ENCODE measurements around the gene GALNT15. TPM values are rescaled to one million over a fixed set of nuclear protein-coding genes. Genes with fewer than 3 reads are reported as not detected.

The GALNT15 gene
- polyA plus RNA-seq, 1 of the 3 experiments (the other 2 are of a cell fraction), result 4.7 TPM

- no peak overlapping the region for H3K9ac ChIP-seq
- no peaks in the 10 kb centered on the region for H3K9me3 ChIP-seq
- peaks cover 5% of the 10 kb centered on the region for H3F3A ChIP-seq (replicated peaks; ENCODE audit: insufficient read depth)
- no peak overlapping the region for H2AFZ ChIP-seq (ENCODE audit: low read depth)
- peaks cover 10% of the 10 kb centered on the region for H3K79me2 ChIP-seq (ENCODE audit: insufficient read depth)
- peaks cover 0 to under 1% of the 10 kb centered on the region in 2 experiments; a peak in 1 of 4 replicates for H3K4me1 ChIP-seq (ENCODE audit: control insufficient read depth in 1 of 2, insufficient read depth in 2 of 2, low read depth in 1 of 2, low read length in 1 of 2)
- no peak overlapping the region for H3K4me2 ChIP-seq
- no peaks in the 10 kb centered on the region for H3K9me2 ChIP-seq
- H4K20me1 ChIP-seq (ENCODE audit: insufficient read depth), result no peaks in the 10 kb centered on the region
- peaks cover 10 to 55% of the 10 kb centered on the region in 2 experiments for H3K36me3 ChIP-seq (replicated peaks in 1 of 2; ENCODE audit: control insufficient read depth in 1 of 2, insufficient read depth in 2 of 2, low read length in 1 of 2)
- no peak for DNase-seq
- no peak for TF ChIP-seq RFX5 (IDR thresholded peaks at IDR 0.05; ENCODE audit: low read length)
- TF ChIP-seq EP300 (IDR thresholded peaks at IDR 0.05; ENCODE audit: borderline replicate concordance in 1 of 2, low read depth in 1 of 2, low read length in 1 of 2), result no peak
- no peak for TF ChIP-seq RXRA (IDR thresholded peaks at IDR 0.05; ENCODE audit: borderline replicate concordance, low read depth)
- no peak for TF ChIP-seq FOXM1 (IDR thresholded peaks at IDR 0.05; ENCODE audit: low read depth)
- no peak for TF ChIP-seq NFIC (IDR thresholded peaks at IDR 0.05; ENCODE audit: borderline replicate concordance)
- no peak for TF ChIP-seq MAX (IDR thresholded peaks at IDR 0.05; ENCODE audit: low read depth)
- no peak for TF ChIP-seq CHD2 (IDR thresholded peaks at IDR 0.05; ENCODE audit: low read length, partially characterized antibody)
- TF ChIP-seq FOXJ3 (CRISPR knock-in tag; IDR thresholded peaks at IDR 0.05), result no peak
- no peak for TF ChIP-seq RAD21 (IDR thresholded peaks at IDR 0.05; ENCODE audit: low read length)
- TF ChIP-seq SMC3 (IDR thresholded peaks at IDR 0.05; ENCODE audit: low read depth, low read length), result no peak
- ChIA-PET CTCF (interaction anchor here (1.3 to 2.6 kb wide), 4 partner anchors 14 to 278 kb away, joined by 3 to 12 read pairs (median 4); no protein-coding TSS in a partner anchor), POLR2A (no interaction called here)
- H3K27ac ChIP-seq (ENCODE audit: low read depth in 2 of 2, low read length in 1 of 2), result no peak overlapping the region
- no peak overlapping the region for H3K4me3 ChIP-seq (ENCODE audit: low read depth in 2 of 2, low read length in 1 of 2)
- WGBS (ENCODE audit: low lambda C conversion rate), result 89% methylated on average over 1 of the region's 1 CpG
- H3K27me3 ChIP-seq (ENCODE audit: insufficient read depth), result no peaks in the 10 kb centered on the region
Observed at GRCh38 chr3:16272588-16272987, 98.1 kb downstream of the GALNT15 start.

GRCh38 chr3:16273867-16274266 is 99.4 kb downstream of the GALNT15 start:
- ChIA-PET CTCF (interaction anchor here (1.7 kb wide), 1 partner anchor 16 kb away, joined by 5 read pairs; no protein-coding TSS in a partner anchor), POLR2A (no interaction called here)
- Histone ChIP-seq H3K36me3 (replicated peaks in 1 of 2; ENCODE audit: control insufficient read depth in 1 of 2, insufficient read depth in 2 of 2, low read length in 1 of 2) (peaks cover 10 to 66% of the 10 kb centered on the region in 2 experiments), H3K9ac (no peak overlapping the region), H3K27me3 (ENCODE audit: insufficient read depth) (no peaks in the 10 kb centered on the region), H4K20me1 (ENCODE audit: insufficient read depth) (no peaks in the 10 kb centered on the region), H3K79me2 (ENCODE audit: insufficient read depth) (peaks cover under 1% of the 10 kb centered on the region), H3K27ac (ENCODE audit: low read depth in 2 of 2, low read length in 1 of 2) (no peak overlapping the region), H3K4me2 (no peak overlapping the region), H2AFZ (ENCODE audit: low read depth) (no peak overlapping the region), H3K9me2 (no peaks in the 10 kb centered on the region), H3K4me3 (ENCODE audit: low read depth in 2 of 2, low read length in 1 of 2) (no peak overlapping the region), H3K4me1 (ENCODE audit: control insufficient read depth in 1 of 2, insufficient read depth in 2 of 2, low read depth in 1 of 2, low read length in 1 of 2) (no peaks in the 10 kb centered on the region), H3F3A (replicated peaks; ENCODE audit: insufficient read depth) (peaks cover 6% of the 10 kb centered on the region), H3K9me3 (no peaks in the 10 kb centered on the region)
- 99% methylated on average over 2 of the region's 2 CpGs for WGBS (ENCODE audit: low lambda C conversion rate)
- DNase-seq, result no peak
- no peak for TF ChIP-seq CTCF (IDR thresholded peaks at IDR 0.05)
- no peak for TF ChIP-seq IRF3 (IDR thresholded peaks at IDR 0.05; ENCODE audit: low read depth, low read length)
- no peak for TF ChIP-seq TCF12 (IDR thresholded peaks at IDR 0.05)
- no peak for TF ChIP-seq REST (IDR thresholded peaks at IDR 0.05; ENCODE audit: low read depth, low read length)
- no peak for TF ChIP-seq JUND (IDR thresholded peaks at IDR 0.05)
